ENCODE data around the gene MYO7B. TPM values are rescaled to one million over a fixed set of nuclear protein-coding genes. Genes with fewer than 3 reads are reported as not detected.

Gene MYO7B
- total RNA-seq, 1 experiment from 2014 or later: 1.2 TPM

- no peaks in the 10 kb centered on the region for H3K9me3 ChIP-seq (replicated peaks)
- H3K4me1 ChIP-seq (replicated peaks): peaks cover 20% of the 10 kb centered on the region
- no peak for DNase-seq (ENCODE audit: low read depth in 1 of 2, low spot score in 2 of 2)
- H3K4me3 ChIP-seq: no peak overlapping the region
- no peaks in the 10 kb centered on the region for H3K27me3 ChIP-seq (replicated peaks)
- peaks cover 6% of the 10 kb centered on the region; the same call in 1 of the 2 replicates for H3K36me3 ChIP-seq
- H3K27ac ChIP-seq: no peak overlapping the region
Measured at GRCh38 chr2:127639111-127639474, 103.6 kb downstream of the MYO7B start.

GRCh38 chr2:127640082-127641072, 104.9 kb downstream of the MYO7B start:
- DNase-seq (ENCODE audit: low read depth in 1 of 2, low spot score in 2 of 2): no peak
- Histone ChIP-seq H3K27ac (no peak overlapping the region), H3K4me1 (replicated peaks) (peaks cover 20% of the 10 kb centered on the region), H3K9me3 (replicated peaks) (no peaks in the 10 kb centered on the region), H3K4me3 (no peak overlapping the region), H3K27me3 (replicated peaks) (no peaks in the 10 kb centered on the region), H3K36me3 (peaks cover 6% of the 10 kb centered on the region; the same call in 1 of the 2 replicates)

GRCh38 chr2:127641133-127641532, 105.7 kb downstream of the MYO7B start:
- H3K27ac ChIP-seq: no peak overlapping the region
- no peaks in the 10 kb centered on the region for H3K9me3 ChIP-seq (replicated peaks)
- DNase-seq (ENCODE audit: low read depth in 1 of 2, low spot score in 2 of 2): no peak
- peaks cover 4% of the 10 kb centered on the region; the same call in 1 of the 2 replicates for H3K36me3 ChIP-seq
- no peaks in the 10 kb centered on the region for H3K27me3 ChIP-seq (replicated peaks)
- H3K4me3 ChIP-seq: no peak overlapping the region
- H3K4me1 ChIP-seq (replicated peaks): peaks cover 20% of the 10 kb centered on the region

GRCh38 chr2:127641846-127642507, 106.5 kb downstream of the MYO7B start:
- DNase-seq (ENCODE audit: low read depth in 1 of 2, low spot score in 2 of 2): no peak
- Histone ChIP-seq H3K4me1 (replicated peaks) (peaks cover 26% of the 10 kb centered on the region), H3K9me3 (replicated peaks) (no peaks in the 10 kb centered on the region), H3K36me3 (peaks cover 4% of the 10 kb centered on the region; the same call in 1 of the 2 replicates), H3K27ac (no peak overlapping the region), H3K27me3 (replicated peaks) (no peaks in the 10 kb centered on the region), H3K4me3 (no peak overlapping the region)

- Histone ChIP-seq H3K4me1 (replicated peaks) (peaks cover 24% of the 10 kb centered on the region), H3K27ac (no peak overlapping the region), H3K4me3 (no peak overlapping the region), H3K27me3 (replicated peaks) (no peaks in the 10 kb centered on the region), H3K9me3 (replicated peaks) (no peaks in the 10 kb centered on the region), H3K36me3 (peaks cover 4% of the 10 kb centered on the region; the same call in 1 of the 2 replicates)
- DNase-seq (ENCODE audit: low read depth in 1 of 2, low spot score in 2 of 2): no peak
Measured at GRCh38 chr2:127642706-127643438, 107.4 kb downstream of the MYO7B start.

GRCh38 chr2:127643439-127644065, 108.1 kb downstream of the MYO7B start:
- Histone ChIP-seq H3K4me3 (no peak overlapping the region), H3K27me3 (replicated peaks) (no peaks in the 10 kb centered on the region), H3K9me3 (replicated peaks) (no peaks in the 10 kb centered on the region), H3K27ac (no peak overlapping the region), H3K4me1 (replicated peaks) (peaks cover 24% of the 10 kb centered on the region), H3K36me3 (peaks cover 2% of the 10 kb centered on the region; the same call in 1 of the 2 replicates)
- DNase-seq (ENCODE audit: low read depth in 1 of 2, low spot score in 2 of 2): no peak

GRCh38 chr2:127644066-127645025, 108.9 kb downstream of the MYO7B start:
- H3K27ac ChIP-seq: no peak overlapping the region
- H3K9me3 ChIP-seq (replicated peaks): no peaks in the 10 kb centered on the region
- no peaks in the 10 kb centered on the region for H3K27me3 ChIP-seq (replicated peaks)
- H3K4me1 ChIP-seq (replicated peaks): peaks cover 24% of the 10 kb centered on the region
- no peaks in the 10 kb centered on the region for H3K36me3 ChIP-seq
- DNase-seq (ENCODE audit: low read depth in 1 of 2, low spot score in 2 of 2): no peak
- no peak overlapping the region for H3K4me3 ChIP-seq

- no peak overlapping the region for H3K27ac ChIP-seq
- no peak for DNase-seq (ENCODE audit: low read depth in 1 of 2, low spot score in 2 of 2)
- no peaks in the 10 kb centered on the region for H3K9me3 ChIP-seq (replicated peaks)
- no peak overlapping the region for H3K4me3 ChIP-seq
- no peaks in the 10 kb centered on the region for H3K36me3 ChIP-seq
- H3K27me3 ChIP-seq (replicated peaks): no peaks in the 10 kb centered on the region
- H3K4me1 ChIP-seq (replicated peaks): peaks cover 28% of the 10 kb centered on the region
Measured at GRCh38 chr2:127645026-127645394, 109.5 kb downstream of the MYO7B start.

GRCh38 chr2:127645395-127646291, 110.2 kb downstream of the MYO7B start, which contains the start of gene GPR17:
Gene GPR17 (plus strand): TSS chr2:127646153. CDS start chr2:127650736, 4,583 bp downstream.
- H3K27ac ChIP-seq: no peak within 1 kb of the TSS
- no peaks in the 10 kb centered on the region for H3K9me3 ChIP-seq (replicated peaks)
- no peak for DNase-seq (ENCODE audit: low read depth in 1 of 2, low spot score in 2 of 2)
- H3K36me3 ChIP-seq: no peaks in the 10 kb centered on the region
- H3K4me3 ChIP-seq: no peak within 1 kb of the TSS
- peaks cover 28% of the 10 kb centered on the region for H3K4me1 ChIP-seq (replicated peaks)
- no peaks in the 10 kb centered on the region for H3K27me3 ChIP-seq (replicated peaks)

- Histone ChIP-seq H3K27me3 (replicated peaks) (no peaks in the 10 kb centered on the region), H3K4me1 (replicated peaks) (peaks cover 28% of the 10 kb centered on the region), H3K27ac (no peak overlapping the region), H3K36me3 (no peaks in the 10 kb centered on the region), H3K4me3 (no peak overlapping the region), H3K9me3 (replicated peaks) (no peaks in the 10 kb centered on the region)
- DNase-seq (ENCODE audit: low read depth in 1 of 2, low spot score in 2 of 2): no peak
Measured at GRCh38 chr2:127646487-127647241, 111.2 kb downstream of the MYO7B start.
